ENCODE results near the gene COMMD6. TPM values are rescaled to one million over a fixed set of nuclear protein-coding genes. Genes with fewer than 3 reads are reported as not detected.

Gene COMMD6
- total and polyA plus RNA-seq, 2 experiments from 2014 or later = 34.9 to 339 TPM

- TF ChIP-seq ZNF462 (CRISPR knock-in tag; IDR thresholded peaks at IDR 0.05) = no peak
- TF ChIP-seq CREB1 (CRISPR knock-in tag; IDR thresholded peaks at IDR 0.05; ENCODE audit: low read depth) = no peak
- no peak for TF ChIP-seq ETS1 (IDR thresholded peaks at IDR 0.05)
- no peak for TF ChIP-seq STAT1 (IDR thresholded peaks at IDR 0.05; ENCODE audit: unreplicated experiment)
- TF ChIP-seq CTCF (conservative IDR thresholded peaks at IDR 0.05; ENCODE audit: low read depth in 2 of 2) = no peak
- TF ChIP-seq REST (IDR thresholded peaks at IDR 0.05; ENCODE audit: unreplicated experiment) = no peak
- no peak for TF ChIP-seq NANOG (IDR thresholded peaks at IDR 0.05; ENCODE audit: borderline replicate concordance)
- no peak for TF ChIP-seq POLR2AphosphoS5 (IDR thresholded peaks at IDR 0.05; ENCODE audit: low read depth)
- no peak for TF ChIP-seq JUNB (IDR thresholded peaks at IDR 0.05; ENCODE audit: unreplicated experiment)
- TF ChIP-seq EZH2 (IDR thresholded peaks at IDR 0.05; ENCODE audit: low read depth, unreplicated experiment) = no peak
- TF ChIP-seq EZH2phosphoT487 (IDR thresholded peaks at IDR 0.05; ENCODE audit: unreplicated experiment) = no peak
- TF ChIP-seq ZNF114 (CRISPR knock-in tag; IDR thresholded peaks at IDR 0.05) = no peak
- TF ChIP-seq ZNF331 (CRISPR knock-in tag; IDR thresholded peaks at IDR 0.05; ENCODE audit: low read depth) = no peak
- DNase-seq (ENCODE audit: low spot score) (no peak), ATAC-seq (no peak)
- no peaks in the 10 kb centered on the region for H3K27me3 ChIP-seq (ENCODE audit: insufficient read depth)
- H3K4me1 Mint-ChIP-seq = no peaks in the 10 kb centered on the region
- H3K9me2 ChIP-seq (ENCODE audit: insufficient read depth) = no peaks in the 10 kb centered on the region
- H3K79me2 ChIP-seq (replicated peaks; ENCODE audit: insufficient read depth) = no peaks in the 10 kb centered on the region; the same call in none of the 2 replicates
- no peak overlapping the region for H3K4me3 ChIP-seq
- no peak overlapping the region for H3K27ac Mint-ChIP-seq
- peaks cover 32% of the 10 kb centered on the region for H3K36me3 Mint-ChIP-seq (ENCODE audit: low read depth)
- no peaks in the 10 kb centered on the region; the same call in 1 of the 2 replicates for H4K20me1 ChIP-seq (replicated peaks; ENCODE audit: insufficient read depth)
- H3K4me1 ChIP-seq (ENCODE audit: insufficient read depth) = no peaks in the 10 kb centered on the region
- peaks cover 12% of the 10 kb centered on the region for H3K9me3 Mint-ChIP-seq
- H3K4me2 ChIP-seq = no peak overlapping the region
- no peaks in the 10 kb centered on the region for H3K36me3 ChIP-seq (ENCODE audit: insufficient read depth)
- no peak overlapping the region for H3K4me3 Mint-ChIP-seq
- H3K27ac ChIP-seq (ENCODE audit: low read depth) = no peak overlapping the region
- H3K27me3 Mint-ChIP-seq (ENCODE audit: insufficient read depth, low read depth, poor library complexity) = no peaks in the 10 kb centered on the region
- H2AFZ ChIP-seq = no peak overlapping the region
- no peaks in the 10 kb centered on the region for H3F3A ChIP-seq (replicated peaks; ENCODE audit: low read depth)
These were observed 41.9 kb upstream of the COMMD6 start for GRCh38 chr13:75579529-75579928.
